Dermis blood vessel endothelial cell (primary cell): Measurements from ENCODE around the gene KLHDC7B. TPM values are rescaled to one million over a fixed set of nuclear protein-coding genes. Genes with fewer than 3 reads are reported as not detected.

Experiments used
- DNase-seq: peaks from one replicate; pipeline ENCODE4 v3.0.0; 2010
- total RNA-seq: library from RNA; depleted of rRNA; stranded (reverse); fragments of >200 nt; gene quantifications from 2 replicates; pipeline ENCODE4 v1.2.3, GENCODE V29; 2014

Gene KLHDC7B
- total RNA-seq, result not detected in 2 replicates

GRCh38 chr22:50545522-50546325 is at the start of gene KLHDC7B:
Gene KLHDC7B (plus strand): TSS chr22:50545899. CDS start chr22:50546244, 345 bp downstream.
- no peak for DNase-seq

DNA sequence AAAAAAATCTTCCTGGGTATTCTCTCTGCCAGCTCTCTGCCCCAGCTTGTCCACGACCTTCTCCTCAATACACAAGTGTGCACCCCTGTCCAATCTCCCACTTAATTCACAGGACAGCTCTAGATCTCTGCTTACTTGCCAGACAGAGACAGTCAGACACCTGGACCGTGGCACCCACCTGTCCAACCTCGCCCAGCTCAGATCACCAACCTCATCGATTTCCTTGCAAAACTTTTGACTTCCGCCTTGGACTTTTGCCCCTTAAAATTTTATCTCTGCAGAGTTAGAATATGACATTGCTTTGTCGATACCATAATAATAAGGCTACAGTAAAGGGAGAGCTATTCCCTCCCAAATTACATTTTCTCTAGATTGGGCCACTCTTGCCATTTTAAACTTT is 48.6 kb upstream of the KLHDC7B start:
- no peak for DNase-seq

- peak; percentile 83 for DNase-seq
Measured at GRCh38 chr22:50498322-50498890, 47.3 kb upstream of the KLHDC7B start.

GRCh38 chr22:50500452-50500851 is 45.2 kb upstream of the KLHDC7B start:
- no peak for DNase-seq

DNA sequence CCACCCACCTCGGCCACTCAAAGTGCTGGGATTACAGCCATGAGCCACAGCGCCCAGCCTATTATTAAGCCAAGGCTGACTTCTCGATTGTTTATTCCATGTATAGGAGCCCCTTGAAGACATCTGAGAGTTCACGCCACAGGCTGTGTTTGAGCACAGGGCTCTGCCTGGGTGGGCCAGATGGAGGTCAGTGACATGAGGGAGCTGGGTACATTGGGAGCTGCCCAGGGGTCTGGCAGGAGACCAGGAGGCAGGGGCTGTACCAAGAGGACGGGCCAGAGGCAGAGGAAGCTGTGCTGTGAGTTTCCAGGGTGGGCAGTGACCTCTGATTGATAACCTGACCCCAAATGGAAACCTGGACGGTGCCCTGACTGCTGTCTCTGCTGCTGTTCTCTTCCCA is 43.6 kb upstream of the KLHDC7B start:
- DNase-seq, result no peak

- DNase-seq, result no peak
Measured at GRCh38 chr22:50502628-50503474, 42.8 kb upstream of the KLHDC7B start.

DNA sequence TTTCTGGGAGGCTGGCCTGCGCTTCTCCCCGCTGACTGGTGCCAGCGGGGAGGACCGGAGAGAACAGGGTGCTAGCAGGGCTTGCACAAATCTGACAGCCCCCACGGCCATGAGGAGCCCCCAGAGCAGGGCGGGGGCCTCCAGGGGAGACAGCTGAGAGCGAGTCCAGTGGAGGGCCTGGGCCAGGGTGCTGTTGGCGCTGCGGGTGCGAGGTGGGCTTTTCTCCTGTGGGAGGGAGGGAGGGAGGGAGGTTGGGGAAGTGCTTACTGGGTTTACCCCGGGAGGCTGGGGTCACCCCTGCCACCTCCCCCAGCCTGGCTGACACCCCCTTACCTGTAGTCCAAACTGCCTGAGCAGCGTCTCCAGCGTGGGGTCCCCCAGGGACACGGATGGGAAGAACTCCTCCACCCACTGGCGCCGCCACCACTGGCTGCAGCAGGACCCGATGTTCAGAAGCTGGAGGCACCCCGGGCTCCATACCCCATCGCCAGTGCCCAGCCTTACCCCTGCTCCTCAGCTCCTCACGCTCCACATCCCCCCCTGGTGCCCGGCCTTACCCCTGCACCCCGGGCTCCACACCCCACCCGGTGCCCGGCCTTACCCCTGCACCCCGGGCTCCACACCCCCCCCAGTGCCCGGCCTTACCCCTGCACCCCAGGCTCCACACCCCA is 42.1 kb upstream of the KLHDC7B start:
- no peak for DNase-seq

DNA sequence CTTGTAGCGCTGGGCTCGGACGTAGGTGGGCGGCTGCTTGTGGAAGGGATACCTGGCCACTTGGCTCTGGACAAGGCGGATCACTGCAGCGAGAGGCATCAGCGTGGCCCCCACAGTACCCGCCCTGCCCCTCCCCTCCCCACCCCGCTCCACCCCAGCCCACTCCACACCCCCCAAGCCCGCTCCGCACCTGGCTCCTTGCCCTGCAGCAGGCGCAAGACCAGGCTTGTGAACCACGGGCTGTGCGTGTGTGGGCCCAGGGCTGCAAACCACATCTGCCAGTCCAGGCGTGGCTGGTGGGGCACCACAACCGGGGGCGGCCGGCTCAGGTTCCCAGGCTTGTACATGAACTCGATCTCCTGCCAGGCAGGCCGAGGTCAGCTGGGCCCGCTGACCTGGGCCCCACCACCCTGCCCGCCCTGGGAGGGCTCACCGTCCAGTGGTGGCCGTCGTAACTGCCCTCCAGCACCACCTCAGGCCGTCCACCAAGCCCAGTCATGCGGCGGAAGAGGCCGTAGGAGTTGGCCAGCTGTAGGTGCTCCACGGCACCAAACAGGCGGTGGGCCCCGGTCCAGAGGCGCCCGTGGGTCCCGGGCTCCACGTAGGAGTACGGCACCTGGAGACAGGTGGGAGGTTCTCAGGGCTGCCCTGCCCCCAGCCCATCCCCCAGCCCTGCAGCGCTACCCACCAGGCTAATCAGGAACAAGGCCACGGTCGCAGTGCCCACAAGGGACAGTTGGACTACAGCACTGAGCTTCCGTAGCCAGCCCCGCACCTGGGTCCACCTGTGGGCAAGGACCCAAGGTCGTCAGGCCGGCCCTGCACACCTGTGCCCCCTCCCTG is 41.1 kb upstream of the KLHDC7B start:
- DNase-seq, result no peak

GRCh38 chr22:50505276-50505775 is 40.4 kb upstream of the KLHDC7B start:
- DNase-seq, result no peak

GRCh38 chr22:50505776-50506610 is 39.7 kb upstream of the KLHDC7B start:
- no peak for DNase-seq

DNA sequence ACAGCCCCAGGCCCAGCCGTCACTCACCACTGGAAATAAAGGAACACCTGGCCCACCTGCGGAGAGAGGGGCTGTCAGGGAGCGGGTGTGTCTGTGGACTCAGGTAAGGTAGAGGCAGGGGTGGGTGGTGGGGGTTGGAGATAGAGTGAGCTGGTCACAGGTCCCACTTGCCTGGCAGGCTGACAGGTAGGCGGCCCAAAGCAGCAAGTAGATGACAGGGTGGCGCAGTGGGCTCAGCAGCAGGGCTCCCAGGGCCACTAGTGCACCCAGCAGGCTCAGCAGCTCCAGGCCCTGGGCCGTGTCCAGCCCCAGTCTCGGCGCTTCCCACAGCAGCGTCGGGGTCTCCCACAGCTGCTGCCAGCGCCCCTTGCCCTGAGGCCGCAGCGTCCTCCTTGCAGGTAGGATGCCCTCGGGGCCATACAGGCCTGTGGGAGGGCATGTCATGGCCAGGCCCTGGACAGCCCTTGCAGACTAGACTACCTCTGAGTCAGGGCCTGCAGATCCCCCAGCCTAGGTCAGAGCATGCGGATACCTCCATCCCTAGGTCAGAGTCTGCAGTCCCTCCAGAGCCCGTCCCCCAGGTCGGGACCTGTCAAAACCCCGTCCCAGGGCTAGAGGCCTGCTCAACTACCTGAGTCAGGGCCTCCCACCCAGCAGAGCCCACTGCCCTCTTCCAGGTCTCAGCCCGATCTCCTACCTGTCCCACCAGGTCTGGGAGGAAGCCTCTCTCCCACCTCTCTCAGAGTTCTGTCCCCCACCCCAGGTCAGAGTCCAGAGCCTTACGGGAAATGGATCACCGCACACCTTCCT is 38.9 kb upstream of the KLHDC7B start:
- DNase-seq, result peak; percentile 28

DNA sequence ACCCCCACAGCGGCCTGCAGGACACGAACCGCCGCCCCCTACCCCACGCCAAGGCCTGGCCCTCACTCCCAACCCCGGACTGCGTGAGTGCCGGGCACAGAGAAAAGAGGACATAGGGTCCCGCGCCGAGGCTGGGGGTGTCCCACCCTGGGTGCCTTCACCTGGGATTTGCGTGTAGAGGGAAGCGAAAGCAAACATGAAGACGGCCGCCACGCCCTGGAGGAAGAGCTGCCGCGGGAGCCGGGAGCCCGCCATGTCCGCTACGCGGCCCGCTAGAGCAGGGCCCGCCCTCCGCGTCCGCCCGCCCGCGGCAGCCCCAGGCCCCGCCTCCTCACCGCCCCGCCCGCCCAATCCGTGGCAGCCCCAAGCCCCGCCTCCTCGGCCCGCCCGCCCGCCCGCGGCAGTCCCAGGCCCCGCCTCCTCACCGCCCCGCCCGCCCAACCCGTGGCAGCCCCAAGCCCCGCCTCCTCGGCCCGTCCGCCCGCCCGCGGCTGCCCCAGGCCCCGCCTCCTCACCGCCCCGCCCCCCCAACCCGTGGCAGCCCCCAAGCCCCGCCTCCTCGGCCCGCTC is 38.2 kb upstream of the KLHDC7B start, which contains the start of gene LMF2:
TSS of gene LMF2 (minus strand) at position 282 of the 570 bp plus-strand sequence. CDS start at position 255, 27 bp downstream.
- DNase-seq, result no peak

GRCh38 chr22:50507991-50508884 is 37.5 kb upstream of the KLHDC7B start, which contains the start of gene NCAPH2:
Gene NCAPH2 (plus strand): TSS chr22:50508224. CDS start chr22:50508338, 114 bp downstream.
- peak; percentile 98 for DNase-seq

GRCh38 chr22:50508897-50509296 is 36.8 kb upstream of the KLHDC7B start:
- no peak for DNase-seq

GRCh38 chr22:50513175-50513574 is 32.5 kb upstream of the KLHDC7B start:
- DNase-seq, result no peak

DNA sequence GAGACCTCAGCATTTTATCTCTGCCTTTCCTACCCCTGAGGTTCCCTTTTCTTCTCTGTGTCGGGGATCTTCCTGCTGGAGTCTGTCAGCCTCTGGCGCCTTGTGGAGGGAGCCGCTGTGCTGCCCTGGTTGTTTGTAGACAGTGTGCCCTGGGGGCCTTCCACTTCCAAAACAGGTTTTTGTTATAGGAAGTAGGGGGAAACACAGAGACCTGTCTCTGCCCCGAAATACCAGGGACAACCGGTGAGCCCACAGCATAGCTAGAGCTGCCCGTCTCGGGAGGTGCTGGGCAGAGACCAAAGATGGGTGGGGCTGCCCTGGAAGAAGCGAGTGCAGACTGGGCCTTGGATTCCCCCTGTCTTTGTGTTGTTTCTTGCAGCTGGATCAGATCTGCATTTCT is 29.6 kb upstream of the KLHDC7B start:
- no peak for DNase-seq

GRCh38 chr22:50516891-50517290 is 28.8 kb upstream of the KLHDC7B start:
- DNase-seq, result no peak
